Suppressor macrophage treated with lipopolysaccharide for 4 hours (primary cell): ENCODE measurements around the gene SLFNL1.

Experiments
- DNase-seq: peaks from one replicate; pipeline ENCODE4 v3.0.0-alpha.2; 2020

Gene SLFNL1

DNA sequence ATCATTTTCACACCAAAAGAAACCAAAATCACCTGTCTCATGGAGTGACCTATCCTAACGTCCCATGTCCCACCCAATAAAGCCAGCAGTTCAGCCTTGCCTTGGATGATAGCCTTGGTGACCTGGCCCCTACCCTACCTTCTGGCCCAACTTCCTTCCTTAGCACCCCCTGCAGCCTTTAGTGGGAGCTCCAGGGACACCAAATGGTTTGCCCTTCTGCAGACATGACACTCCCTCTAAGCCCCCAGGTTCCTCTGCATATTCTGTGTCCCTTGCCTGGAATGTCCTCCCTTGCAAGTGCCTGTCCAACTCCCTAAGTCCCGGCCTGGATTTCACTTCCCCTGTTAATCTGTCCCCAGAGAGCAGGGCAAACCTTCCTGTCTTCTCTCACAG, 2.2 kb downstream of the SLFNL1 start:
- DNase-seq: no peak

DNA sequence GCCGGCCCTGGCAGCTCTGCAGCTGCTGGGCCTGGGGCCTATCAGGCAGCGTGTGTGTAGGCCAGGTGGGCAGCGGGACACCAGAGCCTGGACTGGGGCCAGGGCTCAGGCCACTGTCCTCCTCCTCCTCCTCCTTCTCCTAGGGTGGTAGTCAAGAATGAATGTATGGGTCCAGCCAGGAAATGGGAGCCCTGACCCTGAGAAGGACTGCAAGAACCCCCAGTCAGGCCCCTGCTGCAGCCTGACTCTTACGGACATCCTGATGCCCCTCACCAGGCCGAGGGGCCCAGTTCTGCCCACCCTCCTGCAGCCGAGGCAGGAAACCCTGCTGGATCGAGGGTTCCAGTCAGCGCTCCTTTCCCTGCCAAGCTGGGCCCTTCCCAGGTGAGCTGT, 3.5 kb downstream of the SLFNL1 start:
- no peak for DNase-seq

DNA sequence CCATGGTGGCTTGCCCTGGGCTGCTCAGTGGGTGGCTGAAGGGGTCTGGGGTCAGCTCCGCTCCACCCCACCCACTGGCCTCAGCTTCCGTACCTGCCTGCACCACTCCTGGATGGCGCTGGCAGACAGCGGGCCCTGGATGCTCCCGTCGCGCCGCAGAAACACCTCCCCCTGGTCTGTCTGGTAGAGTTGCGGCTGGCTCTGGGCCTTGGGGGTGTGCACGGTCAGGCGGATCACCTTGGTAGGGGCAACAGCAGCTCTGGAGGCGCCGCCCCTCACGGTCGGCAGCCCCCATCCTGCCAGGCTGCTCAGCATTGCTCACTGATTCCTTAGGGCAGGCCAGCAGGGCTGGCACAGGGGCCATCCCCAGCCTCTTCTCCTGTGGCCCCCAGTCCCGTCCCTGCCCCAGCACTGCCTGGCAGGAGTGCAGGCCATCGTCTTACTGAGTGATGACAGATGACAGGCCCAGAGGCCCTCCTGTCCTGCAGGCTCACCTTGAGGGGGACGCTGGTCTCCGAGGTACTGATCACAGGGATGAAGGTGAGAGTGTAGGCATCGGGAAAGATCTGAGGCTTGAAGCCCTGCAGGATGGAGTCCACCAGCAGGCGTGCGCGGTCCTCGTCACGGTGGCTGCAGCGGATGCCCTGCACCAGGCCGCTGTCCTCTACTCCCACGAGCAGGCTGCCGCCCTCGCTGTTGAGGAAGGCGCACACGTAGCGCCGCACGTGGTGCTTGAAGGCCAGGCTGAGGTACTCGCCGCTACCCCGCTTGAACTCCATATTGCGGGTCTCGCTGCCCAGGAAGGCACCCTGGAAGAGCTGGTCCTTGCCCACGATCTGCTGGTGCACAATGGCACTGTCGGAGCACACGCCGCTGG, 4.1 kb downstream of the SLFNL1 start:
- DNase-seq: no peak

DNA sequence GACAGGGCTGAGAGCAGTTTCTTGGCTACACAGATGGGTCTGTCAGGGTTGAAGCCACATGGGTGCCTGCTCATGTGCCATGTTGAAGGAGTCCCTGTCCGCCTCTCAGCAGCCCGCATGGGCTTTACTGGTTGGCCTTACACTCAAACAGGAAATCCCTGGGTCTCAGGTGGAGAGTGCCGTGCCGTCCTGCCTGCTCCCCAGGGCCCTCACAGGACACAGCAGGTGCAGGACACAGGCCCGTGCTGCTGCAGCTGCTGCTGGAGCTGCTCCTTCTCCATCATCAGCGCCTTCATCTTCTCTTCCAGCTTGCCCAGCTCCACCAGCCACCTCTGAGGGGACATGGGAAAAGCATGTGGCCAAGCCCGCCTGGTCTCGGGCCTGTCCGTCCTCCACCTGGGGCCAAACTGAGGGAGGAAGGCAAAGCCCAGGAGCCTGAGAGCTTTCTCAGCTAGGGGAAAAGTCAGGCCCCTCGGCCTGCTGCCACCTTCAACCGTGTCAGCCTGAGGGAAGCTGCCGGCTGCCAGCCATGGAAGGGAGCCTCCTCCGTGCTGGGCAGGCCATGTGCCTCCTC, 5.5 kb downstream of the SLFNL1 start:
- no peak for DNase-seq

DNA sequence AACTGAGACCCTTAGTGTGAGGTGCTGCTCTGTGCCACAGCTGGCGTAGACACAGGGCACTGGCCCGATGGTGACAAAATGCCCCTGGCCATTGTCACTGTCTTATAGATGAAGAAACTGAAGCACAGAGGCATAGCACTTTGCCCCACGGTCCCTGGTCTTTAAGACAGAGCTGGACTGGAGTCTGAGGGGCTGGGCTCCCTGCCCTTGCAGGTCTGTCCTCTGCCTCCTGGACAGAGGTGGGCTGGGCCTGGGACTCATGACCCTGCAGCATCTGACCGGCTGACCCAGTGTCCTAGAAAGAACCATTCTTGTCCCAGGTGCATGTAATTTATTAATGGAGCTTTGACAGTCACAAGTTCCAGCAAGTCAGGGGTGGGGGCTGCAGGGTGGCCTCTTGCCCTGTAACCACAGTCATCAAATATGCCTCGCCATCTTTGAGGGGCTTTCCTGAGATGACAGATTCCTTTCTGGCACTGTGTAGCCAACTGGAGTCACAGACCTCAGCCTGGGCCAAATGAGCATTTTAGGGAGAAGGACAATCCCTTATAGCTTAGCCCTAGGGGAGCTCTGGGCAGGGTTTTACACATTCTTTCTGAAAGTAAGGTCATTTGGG, 6.1 kb downstream of the SLFNL1 start:
- no peak for DNase-seq

DNA sequence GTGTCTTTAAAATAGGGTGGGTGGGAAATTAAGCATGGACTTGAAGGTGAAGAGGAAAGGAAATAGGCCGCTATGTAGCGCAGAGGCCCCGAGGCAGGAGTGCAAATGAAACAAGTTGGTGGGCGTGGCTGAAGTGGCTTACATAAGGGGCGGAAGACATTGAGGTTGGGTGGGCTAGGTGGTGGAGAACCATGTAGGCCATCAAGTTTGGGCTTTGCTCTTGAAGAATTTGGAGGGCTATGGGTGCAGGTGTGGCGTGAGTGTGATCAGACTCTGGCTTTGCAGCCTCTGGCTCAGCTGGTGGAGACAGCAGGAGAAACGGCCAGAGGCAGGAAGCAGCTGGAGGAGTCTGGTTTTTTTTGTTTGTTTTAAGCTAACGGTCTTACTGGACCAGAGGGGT, 6.7 kb downstream of the SLFNL1 start:
- DNase-seq: no peak

DNA sequence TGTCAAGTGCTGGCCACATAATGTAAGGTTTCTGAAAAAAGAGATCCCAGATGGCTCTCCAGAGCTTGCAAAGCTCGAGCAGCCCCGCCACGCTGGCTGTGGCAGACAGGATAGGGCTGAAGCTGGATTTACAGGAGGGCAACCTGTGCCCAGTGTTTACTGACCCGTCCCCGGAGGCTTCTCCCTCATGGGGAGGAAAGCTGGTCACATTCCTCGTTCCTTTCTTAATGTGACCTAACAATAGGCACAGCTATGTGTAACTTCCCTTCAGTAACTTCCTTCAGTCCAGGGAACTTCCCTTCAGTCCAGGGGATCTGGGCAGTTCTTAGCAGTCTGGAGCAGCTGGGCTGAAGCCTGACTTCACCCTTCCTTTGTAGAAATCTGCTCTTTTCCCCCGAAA, 7.7 kb downstream of the SLFNL1 start:
- DNase-seq: peak; percentile 71

DNA sequence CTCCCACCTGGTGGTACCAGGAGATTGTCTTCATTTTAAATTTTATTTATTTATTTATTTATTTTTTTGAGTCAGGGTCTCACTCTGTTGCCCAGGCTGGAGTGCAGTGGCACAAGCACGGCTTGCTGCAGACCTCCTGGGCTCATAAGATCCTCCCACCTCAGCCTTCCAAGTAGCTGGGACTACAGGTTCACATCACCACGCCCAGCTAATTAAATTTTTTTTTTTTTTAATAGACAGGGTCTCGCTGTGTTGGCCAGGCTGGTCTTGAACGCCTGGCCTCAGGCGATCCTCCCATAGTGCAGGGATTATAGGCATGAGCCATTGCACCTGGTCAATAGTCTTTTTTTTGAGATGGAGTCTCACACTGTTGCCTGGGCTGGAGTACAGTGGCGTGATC, 8.5 kb downstream of the SLFNL1 start:
- no peak for DNase-seq

DNA sequence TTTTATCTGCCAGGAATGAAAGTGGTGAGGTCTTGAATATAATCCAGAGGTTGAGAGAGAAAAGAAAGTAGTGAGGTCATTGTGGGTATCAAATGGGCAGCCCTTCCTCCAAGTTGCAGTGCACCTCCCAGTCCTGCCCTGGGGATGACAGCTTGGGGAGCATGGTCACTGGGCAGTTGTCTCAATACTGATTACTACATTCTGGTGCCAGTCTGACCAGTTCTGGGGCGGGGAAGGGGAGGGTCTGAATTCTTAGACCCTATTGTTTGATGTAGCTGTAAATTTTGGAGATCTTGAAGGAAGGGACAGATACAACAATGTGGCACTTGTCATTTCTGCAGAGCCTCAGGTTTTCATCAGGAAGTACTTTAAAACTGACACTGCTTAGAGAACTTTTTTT, 11.2 kb downstream of the SLFNL1 start:
- no peak for DNase-seq

DNA sequence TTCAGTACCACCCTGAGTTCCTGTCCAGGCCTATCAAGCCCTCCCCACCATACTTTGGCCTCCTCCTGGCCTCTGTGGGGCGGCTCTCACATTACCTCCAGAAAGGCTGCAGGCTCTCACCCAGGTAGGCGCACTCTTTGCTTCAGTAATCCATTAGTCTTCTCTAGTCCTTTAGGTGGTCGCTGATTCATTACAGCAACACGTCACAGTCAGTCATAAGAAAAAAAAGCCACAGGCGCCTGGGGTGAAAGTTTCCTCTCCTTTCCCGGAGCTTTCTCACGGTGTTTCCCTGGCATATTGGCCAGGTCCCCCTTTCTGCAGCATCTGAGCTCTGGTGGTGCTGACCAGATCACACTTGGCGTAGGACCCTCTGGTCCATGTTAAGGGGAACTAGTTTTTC, 12.1 kb downstream of the SLFNL1 start:
- no peak for DNase-seq

DNA sequence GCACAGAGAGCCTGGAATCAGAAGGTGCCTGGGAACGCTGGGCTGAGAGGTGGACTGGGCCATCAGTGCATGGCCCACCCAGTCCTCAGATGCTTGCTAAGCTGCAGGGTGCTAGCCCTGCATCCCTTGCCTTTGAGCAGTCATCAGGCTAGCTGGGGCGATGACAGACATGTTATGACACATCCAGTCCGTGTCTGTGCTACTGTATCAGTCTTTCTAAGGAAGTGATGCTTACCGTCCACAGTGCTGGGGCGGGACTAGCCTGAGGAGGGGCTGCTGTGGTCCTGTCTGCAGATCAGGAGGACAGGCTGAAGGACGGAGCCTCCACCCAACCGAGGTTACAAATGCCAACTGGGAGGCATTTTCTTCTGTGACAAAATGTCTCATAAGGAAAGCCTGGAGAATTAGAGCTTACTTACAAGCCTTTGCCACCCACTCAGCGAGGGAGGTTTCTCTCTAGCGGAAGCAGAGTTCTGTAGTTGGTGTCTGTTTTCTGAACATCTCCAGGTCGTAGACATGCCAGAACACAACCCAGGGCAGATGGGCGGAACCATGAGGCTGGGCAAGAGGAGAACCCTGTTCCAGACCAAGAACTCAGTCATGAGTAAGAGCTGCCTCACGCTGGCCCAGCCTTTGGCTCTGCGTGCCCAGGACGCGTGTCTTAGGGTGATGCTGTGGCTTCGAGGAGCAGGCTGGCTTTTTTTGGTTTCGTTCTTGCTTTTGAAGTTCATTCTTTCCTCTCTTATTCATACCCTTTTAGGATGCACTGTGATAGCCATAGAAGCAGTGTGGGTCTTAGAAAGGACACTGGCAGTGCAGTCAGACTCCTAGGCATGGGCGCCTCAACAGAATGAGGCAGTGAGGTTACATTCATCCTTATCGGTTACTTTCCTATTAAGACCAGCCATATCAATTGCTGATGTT, 14.3 kb downstream of the SLFNL1 start:
- DNase-seq: no peak

DNA sequence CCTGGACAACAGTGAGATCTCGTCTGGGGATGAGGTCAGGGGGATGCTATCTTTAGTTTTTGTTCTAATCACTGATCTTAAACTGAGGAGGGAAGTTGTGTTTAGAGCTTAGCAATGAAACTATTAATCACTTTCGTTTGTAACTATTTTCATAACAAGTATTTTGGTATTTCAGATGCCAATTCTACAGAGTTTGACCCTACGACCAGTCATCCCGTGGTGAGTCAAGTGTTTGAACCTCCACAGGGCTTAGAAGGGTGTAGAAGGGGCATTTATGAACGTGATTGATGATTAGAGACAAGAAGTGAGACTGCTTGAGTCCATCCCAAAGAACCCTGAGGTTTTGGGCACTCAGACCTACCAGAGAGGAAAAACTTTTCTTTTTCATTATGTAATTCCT, 15.6 kb downstream of the SLFNL1 start:
- DNase-seq: no peak

DNA sequence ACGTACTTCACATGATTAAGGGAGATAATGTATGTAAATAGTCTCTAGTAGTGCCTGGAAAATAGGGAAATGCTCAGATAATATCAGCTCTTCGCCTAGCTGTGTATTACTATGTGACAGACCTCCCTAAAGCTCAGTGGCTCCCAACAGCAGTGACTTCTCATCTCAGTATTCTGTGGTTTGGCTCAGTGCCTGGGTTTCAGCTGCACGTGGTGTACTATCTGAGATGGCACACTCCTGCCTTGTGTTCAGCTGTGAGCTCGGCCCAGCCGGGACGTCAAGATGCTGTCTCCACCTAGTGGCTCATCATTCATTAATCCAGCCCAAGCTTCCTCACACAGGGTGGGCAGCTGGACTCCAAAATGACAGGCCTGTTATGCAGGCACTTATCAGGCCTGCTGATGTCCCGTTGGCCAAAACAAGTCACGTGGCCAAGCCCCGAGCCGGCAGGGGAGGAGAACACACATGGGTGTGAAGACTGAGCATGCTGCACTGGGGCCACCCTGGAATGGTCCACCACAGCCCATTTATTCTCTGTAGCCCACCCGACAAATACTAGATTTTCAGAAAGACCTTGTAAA, 17.8 kb downstream of the SLFNL1 start:
- peak; percentile 92 for DNase-seq

DNA sequence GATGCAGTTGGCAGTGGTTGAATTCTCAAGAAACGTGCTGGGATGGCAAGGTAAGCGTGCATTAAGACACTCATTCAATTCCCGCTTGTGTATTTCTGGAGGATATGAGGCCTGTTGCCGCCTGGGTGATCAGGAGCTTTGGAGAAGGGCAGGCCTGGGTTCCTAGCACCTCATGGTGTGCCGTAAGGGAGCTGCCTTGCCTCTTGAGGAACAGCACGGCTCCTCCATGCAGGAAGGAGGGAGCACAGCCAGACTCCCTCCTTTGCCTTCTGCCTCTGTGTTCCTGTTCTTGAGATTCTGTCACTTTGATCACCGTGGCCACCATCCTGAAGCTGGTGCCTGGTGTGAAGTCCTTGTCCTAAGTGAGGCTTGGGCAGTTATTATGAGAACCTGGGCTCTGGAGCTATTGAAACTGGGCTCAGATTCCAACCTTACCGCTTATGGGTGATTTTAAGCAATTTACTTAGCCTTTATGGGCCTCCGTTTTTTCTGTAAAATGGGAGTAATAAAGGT, 18.3 kb downstream of the SLFNL1 start:
- DNase-seq: no peak

DNA sequence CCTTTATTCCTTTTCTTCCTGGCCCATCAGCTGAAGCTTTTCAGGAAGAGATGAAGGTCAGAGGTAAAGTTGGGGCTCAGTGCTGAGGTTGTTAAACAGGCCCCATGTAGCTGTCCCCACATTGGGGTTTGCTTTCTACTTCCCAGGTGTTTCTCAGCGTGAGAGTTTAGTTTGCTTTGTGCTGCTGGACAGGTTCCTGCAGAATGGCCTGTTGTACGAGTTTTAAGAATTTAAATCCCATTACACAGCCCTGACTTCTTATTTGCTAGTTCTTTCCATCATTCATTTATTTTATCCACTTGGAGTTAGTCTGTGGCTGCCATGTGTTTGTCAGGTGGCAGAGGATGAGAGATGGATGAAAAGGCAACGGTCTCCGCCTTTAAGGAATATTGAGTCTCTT, 22.9 kb downstream of the SLFNL1 start:
- DNase-seq: no peak

DNA sequence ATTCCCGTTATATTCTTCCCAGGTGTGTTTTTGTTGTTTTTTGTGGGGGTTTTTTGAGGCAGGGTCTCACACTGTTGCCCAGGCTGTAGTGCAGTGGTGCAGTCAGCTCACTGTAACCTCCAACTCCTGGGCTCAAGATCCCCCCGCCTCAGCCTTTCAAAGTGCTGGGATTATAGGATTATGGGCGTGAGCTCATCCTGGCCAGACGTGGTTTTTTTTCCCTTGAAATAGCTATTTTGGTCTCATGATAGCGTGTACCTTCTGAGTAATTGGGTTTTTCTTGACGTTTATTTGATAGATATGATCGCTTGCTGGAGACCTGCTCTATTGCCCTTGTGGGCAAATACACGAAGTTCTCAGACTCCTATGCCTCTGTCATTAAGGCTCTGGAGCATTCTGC, 24.4 kb downstream of the SLFNL1 start:
- no peak for DNase-seq

DNA sequence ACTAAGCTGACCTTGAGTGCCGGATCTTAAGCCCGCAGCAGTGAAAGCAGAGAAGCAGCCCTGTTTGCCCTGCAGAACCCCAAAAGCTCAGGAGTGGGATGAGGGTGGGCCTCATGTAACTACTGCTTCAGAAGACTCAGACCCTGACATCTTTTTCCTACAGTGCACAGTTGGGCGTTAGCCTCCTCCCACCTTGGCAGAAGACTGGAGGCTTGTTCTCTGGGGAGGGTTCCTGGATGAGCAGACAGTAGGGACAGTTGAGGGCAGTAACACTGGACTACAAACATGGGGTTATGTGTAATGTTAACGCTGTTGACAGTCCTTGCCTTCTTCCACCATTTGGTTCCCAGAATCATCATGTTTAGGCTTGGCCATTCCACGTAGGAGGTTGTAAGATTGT, 32.5 kb downstream of the SLFNL1 start:
- DNase-seq: no peak

DNA sequence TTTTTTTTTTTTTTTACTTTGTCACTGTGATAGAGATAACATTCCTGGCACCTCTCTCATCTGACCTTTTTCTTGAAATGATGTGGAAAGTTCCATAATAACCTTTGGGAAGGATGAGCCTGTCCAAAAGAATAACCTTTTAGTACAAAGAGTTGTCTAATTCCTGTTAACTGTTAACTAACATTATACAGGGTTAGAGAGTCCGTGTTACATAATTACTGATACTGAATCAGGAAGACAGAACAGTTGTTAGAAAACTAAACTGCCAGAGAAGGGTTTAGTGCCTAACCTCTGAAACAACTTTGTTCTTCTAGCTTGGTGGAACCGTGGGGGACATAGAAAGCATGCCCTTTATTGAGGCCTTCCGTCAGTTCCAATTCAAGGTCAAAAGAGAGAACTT, 33.2 kb downstream of the SLFNL1 start:
- DNase-seq: no peak

DNA sequence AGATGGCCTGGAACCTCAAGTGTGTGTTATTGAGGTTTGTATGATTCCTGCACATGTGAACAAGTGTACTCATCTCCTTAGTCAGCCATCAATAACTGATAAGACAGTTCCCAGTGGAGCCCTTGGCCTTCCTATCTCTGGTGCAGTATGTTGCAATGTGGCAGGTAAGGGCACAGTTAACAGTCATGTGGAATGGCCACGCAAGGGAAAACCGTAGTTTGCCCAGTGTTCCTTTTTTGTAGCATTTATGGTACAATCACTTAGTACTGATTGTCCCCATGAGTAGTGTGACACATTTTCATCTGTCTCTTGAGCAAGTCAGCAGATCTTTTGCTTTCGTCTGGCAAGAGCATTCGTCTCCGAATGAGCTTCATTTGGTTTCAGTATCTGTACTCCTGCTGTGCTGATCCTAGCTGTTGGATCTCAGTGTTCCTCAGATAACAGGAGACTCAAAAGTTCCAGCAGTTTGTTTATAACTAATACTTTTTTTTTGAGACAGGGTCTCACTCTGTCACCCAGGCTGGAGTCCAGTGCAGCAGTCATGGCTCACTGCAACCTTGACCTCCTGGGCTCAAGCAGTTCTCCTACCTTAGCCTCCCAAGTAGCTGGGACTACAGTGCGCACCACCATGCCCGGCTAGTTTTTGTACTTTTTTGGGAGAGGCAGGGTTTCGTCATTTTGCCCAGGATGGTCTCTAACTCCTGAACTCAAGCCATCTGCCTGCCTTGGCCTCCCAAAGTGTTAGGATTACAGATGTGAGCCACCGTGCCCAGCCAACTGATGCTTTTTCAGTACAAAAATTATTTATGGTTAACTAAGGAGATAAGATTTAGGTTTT, 33.9 kb downstream of the SLFNL1 start:
- DNase-seq: no peak

DNA sequence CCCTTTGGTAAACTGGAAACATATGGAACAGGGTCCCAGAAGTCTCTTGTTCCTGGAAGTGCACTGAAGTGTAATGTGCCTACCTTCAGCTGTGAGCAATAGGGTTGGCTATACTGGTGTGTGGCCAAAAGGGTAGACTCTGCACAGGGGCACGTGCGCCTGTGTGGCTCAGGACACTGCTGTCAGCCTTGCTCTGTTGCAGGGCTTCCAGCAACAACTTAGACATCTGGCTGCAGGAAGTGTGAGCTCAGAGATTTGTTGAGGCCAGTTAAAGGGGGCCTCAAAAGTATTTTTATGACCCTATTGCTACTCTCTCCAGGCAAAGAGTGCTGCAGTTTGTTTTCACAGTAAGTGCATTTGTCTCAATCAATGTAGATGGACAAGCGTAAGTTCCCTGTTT, 34.6 kb downstream of the SLFNL1 start:
- no peak for DNase-seq

DNA sequence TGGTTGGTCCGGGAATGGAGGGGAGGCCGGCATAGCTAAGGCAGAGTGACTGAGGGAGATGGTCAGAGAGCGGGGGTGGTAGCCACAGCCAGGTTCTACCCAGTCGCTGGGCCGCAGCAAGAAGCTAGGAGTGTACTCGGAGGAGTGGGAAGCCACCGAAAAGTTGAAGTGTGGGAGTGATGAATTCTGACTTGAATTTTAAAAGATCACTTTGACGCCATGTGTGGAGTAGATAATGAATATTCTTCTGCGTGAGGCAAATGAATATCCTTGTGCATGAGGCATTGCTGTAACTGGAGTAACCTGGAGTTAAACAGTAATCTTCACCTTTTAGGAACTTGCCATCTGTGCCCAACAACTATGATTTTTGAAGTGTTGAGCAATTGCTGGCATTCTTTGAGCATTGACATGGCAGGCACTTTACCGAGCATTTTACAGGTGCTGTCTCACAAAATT, 35.2 kb downstream of the SLFNL1 start:
- DNase-seq: no peak

DNA sequence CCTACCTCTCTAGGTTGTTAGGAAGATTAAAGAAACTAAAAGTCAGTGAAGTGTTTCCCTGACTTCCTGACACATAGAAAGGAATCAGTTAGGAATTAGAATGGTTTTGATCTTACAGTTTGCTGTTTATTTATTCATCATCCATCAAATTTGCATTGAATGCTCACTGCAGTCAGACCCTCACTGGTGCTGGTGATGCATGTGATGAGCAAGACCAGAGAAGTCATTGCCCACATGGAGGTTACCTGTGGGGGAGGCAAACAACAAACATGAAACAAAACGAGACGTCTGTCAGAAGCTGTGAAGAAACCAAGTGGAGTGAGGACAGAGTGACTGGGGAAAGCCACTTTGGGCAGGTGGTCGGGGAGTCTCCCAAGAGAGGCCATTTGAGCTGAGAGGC, 35.6 kb downstream of the SLFNL1 start:
- DNase-seq: no peak
